Keratinocyte (primary cell): Measurements from ENCODE around the gene TNPO3. TPM values are rescaled to one million over a fixed set of nuclear protein-coding genes. Genes with fewer than 3 reads are reported as not detected.

ENCODE experiments used
- DNase-seq: peaks from one replicate; pipeline ENCODE4 v3.0.0-alpha.2; 2011; ENCODE audit warnings: low read depth, missing footprints, low spot score
- FAIRE-seq: peaks from 2 replicates; lab custom pipeline; 2011; peaks lifted over from hg19 to GRCh38; lab: Jason Lieb, UNC
- H2AFZ ChIP-seq: 2 replicates; pipeline ENCODE4 v1.6.0; 2012; ENCODE audit warnings: low read length, control low read depth, inconsistent platforms; ENCODE audit not compliant: control insufficient read depth
- H3K27ac ChIP-seq: 2 replicates; pipeline ENCODE4 v1.5.1; 2011; ENCODE audit warnings: low read length; ENCODE audit not compliant: control insufficient read depth, insufficient read depth
- H3K27me3 ChIP-seq: 3 replicates; pipeline ENCODE4 v1.6.0; 2011; ENCODE audit warnings: low read length; ENCODE audit not compliant: control insufficient read depth, insufficient read depth; ENCODE audit errors: extremely low read depth
- H3K36me3 ChIP-seq, 2 experiments: 2 replicates in 1 of 2; 3 replicates in 1 of 2; pipeline ENCODE4 v1.5.1; 2011; ENCODE audit warnings: low read length in 2 of 2, mild to moderate bottlenecking in 1 of 2; ENCODE audit not compliant: control insufficient read depth in 2 of 2, insufficient read depth in 2 of 2; ENCODE audit errors: extremely low read depth in 1 of 2
- H3K4me1 ChIP-seq: 3 replicates; pipeline ENCODE4 v1.5.1; 2011; ENCODE audit warnings: low read length; ENCODE audit not compliant: control insufficient read depth, insufficient read depth; ENCODE audit errors: extremely low read depth
- H3K4me2 ChIP-seq: 3 replicates; pipeline ENCODE4 v1.6.0; 2011; ENCODE audit warnings: low read depth, low read length; ENCODE audit not compliant: control insufficient read depth, insufficient read depth; ENCODE audit errors: extremely low read depth
- H3K4me3 ChIP-seq, 3 experiments: fragments of 200-600 bp in 1 of 3; sonication (generic) in 1 of 3; 2 replicates in 2 of 3; 3 replicates in 1 of 3; pipeline ENCODE4 v1.5.1; 2011 to 2016; ENCODE audit warnings: low read length in 3 of 3, mild to moderate bottlenecking in 3 of 3, control low read depth in 2 of 3, inconsistent platforms in 1 of 3, low read depth in 1 of 3, mixed read lengths in 1 of 3, mixed run types in 1 of 3, moderate library complexity in 1 of 3; ENCODE audit not compliant: control insufficient read depth in 2 of 3, insufficient read depth in 2 of 3; ENCODE audit errors: extremely low read depth in 1 of 3
- H3K79me2 ChIP-seq: 2 replicates; pipeline ENCODE4 v1.6.0; 2012; ENCODE audit warnings: low read length; ENCODE audit not compliant: control insufficient read depth, insufficient read depth
- H3K9ac ChIP-seq: 3 replicates; pipeline ENCODE4 v1.6.0; 2011; ENCODE audit warnings: low read length; ENCODE audit not compliant: control insufficient read depth, insufficient read depth; ENCODE audit errors: extremely low read depth
- H3K9me1 ChIP-seq: 3 replicates; pipeline ENCODE4 v1.6.0; 2011; ENCODE audit warnings: low read length; ENCODE audit not compliant: control insufficient read depth, insufficient read depth; ENCODE audit errors: extremely low read depth
- H3K9me3 ChIP-seq: 2 replicates; pipeline ENCODE4 v1.5.1; 2012; ENCODE audit warnings: low read depth, low read length; ENCODE audit not compliant: control insufficient read depth
- H4K20me1 ChIP-seq: 3 replicates; pipeline ENCODE4 v1.6.0; 2011; ENCODE audit warnings: low read length; ENCODE audit not compliant: control insufficient read depth, insufficient read depth; ENCODE audit errors: extremely low read depth
- CTCF ChIP-seq, 3 experiments: IDR thresholded peaks in 1 of 3; conservative IDR thresholded peaks in 1 of 3; optimal IDR thresholded peaks in 1 of 3; 2 replicates in 2 of 3; 3 replicates in 1 of 3; pipeline versions ENCODE3 to v1.5.1; 2011; ENCODE audit warnings: low read length in 3 of 3, mild to moderate bottlenecking in 3 of 3, moderate library complexity in 2 of 3, control low read depth in 1 of 3, inconsistent platforms in 1 of 3; ENCODE audit not compliant: insufficient read depth in 2 of 3; ENCODE audit errors: extremely low read depth in 1 of 3
- EZH2 ChIP-seq: IDR thresholded peaks from one replicate; pipeline ENCODE4 v1.6.1; 2012; ENCODE audit warnings: inconsistent platforms, mild to moderate bottlenecking, low read length, moderate library complexity
- dilution Hi-C: fragments of 300-500 bp; cut with MboI; formaldehyde crosslinking; loops from one replicate; pipeline ENCODE4 v1.7.0; 2020; ENCODE audit warnings: low sequenced_read_pairs; ENCODE audit not compliant: extremely low pct_ligation_motif_present
- polyA plus RNA-seq, 5 experiments: library from polyadenylated mRNA; depleted of rRNA in 3 of 5; stranded (reverse) in 3 of 5; stranded (forward) in 1 of 5; unstranded in 1 of 5; fragments of >200 nt; gene quantifications; 1 replicate in 1 of 5; 2 replicates in 3 of 5; 3 replicates in 1 of 5; pipeline versions ENCODE4 v1.2.1 to v1.2.3, GENCODE V29; 2011 to 2012; ENCODE audit warnings: missing spikeins in 2 of 5, low read depth in 1 of 5, low replicate concordance in 1 of 5

TNPO3 gene
- polyA plus RNA-seq, 1 donor (not counting 4 experiments of a cell fraction or from before 2014, with no cell fraction given) = 35.1 TPM

DNA sequence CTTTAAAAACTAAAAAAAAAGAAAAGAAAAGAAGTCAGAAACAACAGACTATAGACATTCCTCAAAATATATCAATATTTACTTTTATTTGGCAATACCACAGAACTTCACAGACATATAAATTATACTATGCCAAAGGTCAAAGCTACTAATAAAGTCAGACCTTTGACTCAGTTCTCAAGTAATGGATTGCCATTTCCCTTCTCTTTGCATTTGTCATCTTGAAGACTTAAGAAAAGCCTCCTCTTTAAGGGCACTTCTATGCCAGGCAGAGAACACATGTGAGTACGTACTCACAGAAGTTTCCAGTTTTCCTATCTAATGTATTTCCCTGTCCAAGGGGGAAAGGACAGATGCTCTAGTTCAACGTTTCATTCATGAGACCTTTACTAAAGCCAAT, 37.6 kb downstream of the TNPO3 start:
- Histone ChIP-seq H3K9ac (no peak overlapping the region), H3K4me1 (no peaks in the 10 kb centered on the region), H3K4me2 (no peak overlapping the region), H3K79me2 (peaks cover 38% of the 10 kb centered on the region), H3K36me3 (peaks cover 9 to 21% of the 10 kb centered on the region in 2 experiments), H3K4me3 (no peak overlapping the region), H4K20me1 (no peaks in the 10 kb centered on the region), H3K27me3 (no peaks in the 10 kb centered on the region), H3K27ac (no peak overlapping the region), H3K9me3 (no peaks in the 10 kb centered on the region), H3K9me1 (no peaks in the 10 kb centered on the region), H2AFZ (no peak overlapping the region)
- DNase-seq (no peak), FAIRE-seq (no peak)
- no peak for TF ChIP-seq EZH2
- TF ChIP-seq CTCF (optimal IDR thresholded peaks at IDR 0.05 in 1 of 3, IDR thresholded peaks at IDR 0.05 in 1 of 3, conservative IDR thresholded peaks at IDR 0.05 in 1 of 3; ENCODE audit: extremely low read depth in 1 of 3, insufficient read depth in 2 of 3, low read length in 3 of 3) = no peak
- dilution Hi-C loops = no loop called here

DNA sequence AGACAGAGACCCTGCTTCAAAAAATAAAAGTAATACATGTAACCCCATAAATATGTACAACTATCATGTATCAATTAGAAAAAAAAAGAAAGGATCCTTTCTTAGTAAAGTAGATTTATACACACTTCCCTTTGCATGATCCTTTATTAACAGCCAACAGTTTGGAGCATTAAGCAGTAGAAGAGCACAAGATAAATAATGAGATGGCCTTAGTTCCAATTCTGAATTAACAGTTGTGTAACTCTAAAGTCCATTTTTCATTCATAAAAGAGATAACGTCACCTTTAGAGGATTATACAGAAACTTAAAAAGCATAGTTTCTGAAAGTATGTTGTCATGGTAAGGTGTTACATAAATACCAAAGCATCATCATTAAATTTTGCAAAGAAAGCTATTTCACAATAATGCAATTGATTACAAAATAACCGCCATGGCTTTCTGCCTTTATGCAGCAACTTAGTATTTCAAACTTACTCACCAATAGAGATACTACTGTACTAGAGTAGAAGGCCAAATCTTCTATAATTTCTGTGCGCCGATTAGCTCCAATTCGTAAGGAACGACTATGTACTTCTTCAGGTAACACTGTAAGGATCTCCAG, 40.3 kb downstream of the TNPO3 start:
- DNase-seq (no peak), FAIRE-seq (no peak)
- Histone ChIP-seq H3K4me1 (no peaks in the 10 kb centered on the region), H2AFZ (no peak overlapping the region), H3K9ac (no peak overlapping the region), H3K27ac (no peak overlapping the region), H3K36me3 (peaks cover 11 to 21% of the 10 kb centered on the region in 2 experiments), H3K4me3 (no peak overlapping the region), H4K20me1 (no peaks in the 10 kb centered on the region), H3K4me2 (no peak overlapping the region), H3K27me3 (no peaks in the 10 kb centered on the region), H3K79me2 (peaks cover 21% of the 10 kb centered on the region), H3K9me3 (no peaks in the 10 kb centered on the region), H3K9me1 (no peaks in the 10 kb centered on the region)
- dilution Hi-C loops = no loop called here
- TF ChIP-seq EZH2 (no peak), CTCF (optimal IDR thresholded peaks at IDR 0.05 in 1 of 3, IDR thresholded peaks at IDR 0.05 in 1 of 3, conservative IDR thresholded peaks at IDR 0.05 in 1 of 3; ENCODE audit: extremely low read depth in 1 of 3, insufficient read depth in 2 of 3, low read length in 3 of 3) (no peak)
